Hematopoietic multipotent progenitor cell treated with erythropoietin and hydrocortisone succinate and interleukin-3 and kit ligand, for 15 days (in vitro differentiated cells): ENCODE data around the gene ANXA3.
A peak's percentile ranks its signal among the peaks of the same experiment; 100 is the strongest.
"Not testable (repeated sequence)": the region's sequence is repeated elsewhere in the genome, so short reads cannot be mapped to it uniquely, and the experiment has no call there.

Experiments
- DNase-seq: peaks from one replicate; pipeline ENCODE4 v3.0.0-alpha.2; 2015; ENCODE audit warnings: low spot score

ANXA3 gene

GRCh38 chr4:78571804-78572203 lies 20.2 kb downstream of the ANXA3 start:
- DNase-seq = no peak

GRCh38 chr4:78578674-78579425 lies 27.3 kb downstream of the ANXA3 start:
- DNase-seq = no peak

- DNase-seq = no peak
Observed at GRCh38 chr4:78581618-78582017, 30.0 kb downstream of the ANXA3 start.

GRCh38 chr4:78584863-78585547 lies 33.4 kb downstream of the ANXA3 start:
- no peak for DNase-seq

- DNase-seq = no peak
Observed at GRCh38 chr4:78585633-78586032, 34.1 kb downstream of the ANXA3 start.

- no peak for DNase-seq
Observed at GRCh38 chr4:78588894-78589545, 37.5 kb downstream of the ANXA3 start.

- DNase-seq = no peak
Observed at GRCh38 chr4:78591404-78591803, 39.8 kb downstream of the ANXA3 start.

GRCh38 chr4:78592088-78592783 lies 40.7 kb downstream of the ANXA3 start:
- peak; percentile 60 for DNase-seq

GRCh38 chr4:78596111-78596742 lies 44.7 kb downstream of the ANXA3 start:
- no peak for DNase-seq

GRCh38 chr4:78598431-78598830 lies 46.9 kb downstream of the ANXA3 start:
- not testable (repeated sequence) for DNase-seq

GRCh38 chr4:78599147-78599546 lies 47.6 kb downstream of the ANXA3 start:
- no peak for DNase-seq

GRCh38 chr4:78599931-78600375 lies 48.4 kb downstream of the ANXA3 start:
- no peak for DNase-seq

- no peak for DNase-seq
Observed at GRCh38 chr4:78601013-78601412, 49.4 kb downstream of the ANXA3 start.

- DNase-seq = no peak
Observed at GRCh38 chr4:78602334-78602733, 50.8 kb downstream of the ANXA3 start.

GRCh38 chr4:78603384-78603783 lies 51.8 kb downstream of the ANXA3 start:
- DNase-seq = no peak

- DNase-seq = no peak
Observed at GRCh38 chr4:78604988-78605387, 53.4 kb downstream of the ANXA3 start.

- no peak for DNase-seq
Observed at GRCh38 chr4:78606035-78606434, 54.5 kb downstream of the ANXA3 start.

GRCh38 chr4:78606530-78607095 lies 55.0 kb downstream of the ANXA3 start:
- DNase-seq = no peak

GRCh38 chr4:78608684-78609083 lies 57.1 kb downstream of the ANXA3 start:
- DNase-seq = no peak

GRCh38 chr4:78609580-78609979 lies 58.0 kb downstream of the ANXA3 start:
- no peak for DNase-seq

- DNase-seq = no peak
Observed at GRCh38 chr4:78610546-78611214, 59.1 kb downstream of the ANXA3 start.
